Progenitor cell of endocrine pancreas (in vitro differentiated cells): Measurements from ENCODE around the gene PIKFYVE. TPM values are rescaled to one million over a fixed set of nuclear protein-coding genes. Genes with fewer than 3 reads are reported as not detected.
"Not testable (repeated sequence)": the region's sequence is repeated elsewhere in the genome, so short reads cannot be mapped to it uniquely, and the experiment has no call there.

Source experiments
- DNase-seq: peaks from one replicate; pipeline ENCODE4 v3.0.0; 2021; ENCODE audit warnings: low spot score; ENCODE audit not compliant: unreplicated experiment
- H3K27ac Mint-ChIP-seq: 2 replicates; pipeline ENCODE4 v1.8.0; 2021; ENCODE audit warnings: mild to moderate bottlenecking, moderate library complexity, mixed read lengths
- H3K27me3 Mint-ChIP-seq: 2 replicates; pipeline ENCODE4 v1.8.0; 2021; ENCODE audit warnings: mixed read lengths
- H3K36me3 Mint-ChIP-seq: 2 replicates; pipeline ENCODE4 v1.8.0; 2022; ENCODE audit warnings: mixed read lengths; ENCODE audit not compliant: insufficient read depth
- H3K4me1 Mint-ChIP-seq: 2 replicates; pipeline ENCODE4 v1.8.0; 2021; ENCODE audit warnings: low read depth, mixed read lengths
- H3K4me3 Mint-ChIP-seq: 2 replicates; pipeline ENCODE4 v1.8.0; 2021; ENCODE audit warnings: low read depth, mild to moderate bottlenecking, moderate library complexity, mixed read lengths
- H3K9me3 Mint-ChIP-seq: 2 replicates; pipeline ENCODE4 v1.8.0; 2021; ENCODE audit warnings: low read depth, mixed read lengths
- CTCF ChIP-seq: fragments of 200-600 bp; sonication (generic); IDR thresholded peaks from one replicate; pipeline ENCODE4 v1.5.0; 2021; ENCODE audit warnings: antibody characterized with exemption, mild to moderate bottlenecking; ENCODE audit not compliant: unreplicated experiment
- total RNA-seq: library from RNA; stranded (reverse); gene quantifications from 2 replicates; pipeline ENCODE4 v1.2.1, GENCODE V29; 2021

The PIKFYVE gene
- total RNA-seq, 1 donor from 2014 or later, result 38.4 TPM

- Mint-ChIP-seq H3K9me3 (peaks cover 7% of the 10 kb centered on the region), H3K27ac (peak overlapping the region; percentile 98), H3K36me3 (peaks cover 7% of the 10 kb centered on the region), H3K4me3 (peak overlapping the region; percentile 94), H3K27me3 (no peaks in the 10 kb centered on the region), H3K4me1 (peaks cover 24% of the 10 kb centered on the region)
- no peak for TF ChIP-seq CTCF
- DNase-seq, result no peak
Measured at GRCh38 chr2:208266936-208267335, 881 bp downstream of the PIKFYVE start.

GRCh38 chr2:208267526-208267925, 1.5 kb downstream of the PIKFYVE start:
- not testable (repeated sequence) for H3K27me3 Mint-ChIP-seq, DNase-seq, H3K9me3 Mint-ChIP-seq, H3K36me3 Mint-ChIP-seq
- peak overlapping the region; percentile 94 for H3K4me3 Mint-ChIP-seq
- peak overlapping the region; percentile 98 for H3K27ac Mint-ChIP-seq
- peaks cover 24% of the 10 kb centered on the region for H3K4me1 Mint-ChIP-seq

- H3K27ac Mint-ChIP-seq, result no peak overlapping the region
- H3K9me3 Mint-ChIP-seq, result no peaks in the 10 kb centered on the region
- DNase-seq, result no peak
- peak overlapping the region; percentile 94 for H3K4me3 Mint-ChIP-seq
- H3K4me1 Mint-ChIP-seq, result peaks cover 24% of the 10 kb centered on the region
- H3K36me3 Mint-ChIP-seq, result peaks cover 9% of the 10 kb centered on the region
- no peaks in the 10 kb centered on the region for H3K27me3 Mint-ChIP-seq
- no peak for TF ChIP-seq CTCF
Measured at GRCh38 chr2:208268156-208268952, 2.3 kb downstream of the PIKFYVE start.

- H3K36me3 Mint-ChIP-seq, result peaks cover 10% of the 10 kb centered on the region
- no peaks in the 10 kb centered on the region for H3K27me3 Mint-ChIP-seq
- H3K9me3 Mint-ChIP-seq, result no peaks in the 10 kb centered on the region
- H3K4me3 Mint-ChIP-seq, result no peak overlapping the region
- peaks cover 24% of the 10 kb centered on the region for H3K4me1 Mint-ChIP-seq
- DNase-seq, result no peak
- H3K27ac Mint-ChIP-seq, result no peak overlapping the region
- TF ChIP-seq CTCF, result peak; percentile 24
Measured at GRCh38 chr2:208269091-208269490, 3.0 kb downstream of the PIKFYVE start.

- DNase-seq, result no peak
- H3K27ac Mint-ChIP-seq, result no peak overlapping the region
- H3K9me3 Mint-ChIP-seq, result no peaks in the 10 kb centered on the region
- H3K27me3 Mint-ChIP-seq, result no peaks in the 10 kb centered on the region
- TF ChIP-seq CTCF, result no peak
- no peak overlapping the region for H3K4me3 Mint-ChIP-seq
- peaks cover 45% of the 10 kb centered on the region for H3K36me3 Mint-ChIP-seq
- H3K4me1 Mint-ChIP-seq, result no peaks in the 10 kb centered on the region
Measured at GRCh38 chr2:208274748-208275147, 8.7 kb downstream of the PIKFYVE start.

GRCh38 chr2:208278549-208278948, 12.5 kb downstream of the PIKFYVE start:
- Mint-ChIP-seq H3K9me3 (no peaks in the 10 kb centered on the region), H3K27me3 (no peaks in the 10 kb centered on the region), H3K36me3 (peaks cover 50% of the 10 kb centered on the region), H3K4me3 (no peak overlapping the region), H3K4me1 (peaks cover 13% of the 10 kb centered on the region), H3K27ac (no peak overlapping the region)
- TF ChIP-seq CTCF, result no peak
- DNase-seq, result no peak
